Neutrophil (primary cell): ENCODE results near the gene CFL1.

Experiments
- H3K27ac ChIP-seq: fragments of 200-600 bp; sonication (generic); 2 replicates; pipeline ENCODE4 v1.5.1; 2016; ENCODE audit warnings: mild to moderate bottlenecking, moderate library complexity
- H3K27me3 ChIP-seq: fragments of 200-600 bp; sonication (generic); 2 replicates; pipeline ENCODE4 v1.6.0; 2016; ENCODE audit warnings: mild to moderate bottlenecking
- H3K36me3 ChIP-seq: fragments of 200-600 bp; sonication (generic); 2 replicates; pipeline ENCODE4 v1.5.1; 2017
- H3K4me1 ChIP-seq, 2 experiments: fragments of 200-600 bp in 1 of 2; sonication (generic) in 1 of 2; 1 replicate in 1 of 2; 2 replicates in 1 of 2; pipeline versions ENCODE4 v1.5.1 to v1.6.1; 2013 to 2016; ENCODE audit warnings: low read depth in 1 of 2, low read length in 1 of 2, mild to moderate bottlenecking in 1 of 2, moderate library complexity in 1 of 2; ENCODE audit not compliant: control insufficient read depth in 1 of 2, insufficient read depth in 1 of 2
- H3K4me3 ChIP-seq, 2 experiments: fragments of 200-600 bp in 1 of 2; sonication (generic) in 1 of 2; 1 replicate in 1 of 2; 2 replicates in 1 of 2; pipeline ENCODE4 v1.5.1; 2013 to 2016; ENCODE audit warnings: low read depth in 1 of 2, low read length in 1 of 2, mild to moderate bottlenecking in 1 of 2, moderate library complexity in 1 of 2
- H3K9me3 ChIP-seq: fragments of 200-600 bp; sonication (generic); 2 replicates; pipeline ENCODE4 v1.5.1; 2016
- CTCF ChIP-seq: fragments of 200-600 bp; sonication (generic); IDR thresholded peaks from 2 replicates; pipeline ENCODE4 v1.5.1; 2016; ENCODE audit warnings: antibody characterized with exemption

CFL1 gene

DNA sequence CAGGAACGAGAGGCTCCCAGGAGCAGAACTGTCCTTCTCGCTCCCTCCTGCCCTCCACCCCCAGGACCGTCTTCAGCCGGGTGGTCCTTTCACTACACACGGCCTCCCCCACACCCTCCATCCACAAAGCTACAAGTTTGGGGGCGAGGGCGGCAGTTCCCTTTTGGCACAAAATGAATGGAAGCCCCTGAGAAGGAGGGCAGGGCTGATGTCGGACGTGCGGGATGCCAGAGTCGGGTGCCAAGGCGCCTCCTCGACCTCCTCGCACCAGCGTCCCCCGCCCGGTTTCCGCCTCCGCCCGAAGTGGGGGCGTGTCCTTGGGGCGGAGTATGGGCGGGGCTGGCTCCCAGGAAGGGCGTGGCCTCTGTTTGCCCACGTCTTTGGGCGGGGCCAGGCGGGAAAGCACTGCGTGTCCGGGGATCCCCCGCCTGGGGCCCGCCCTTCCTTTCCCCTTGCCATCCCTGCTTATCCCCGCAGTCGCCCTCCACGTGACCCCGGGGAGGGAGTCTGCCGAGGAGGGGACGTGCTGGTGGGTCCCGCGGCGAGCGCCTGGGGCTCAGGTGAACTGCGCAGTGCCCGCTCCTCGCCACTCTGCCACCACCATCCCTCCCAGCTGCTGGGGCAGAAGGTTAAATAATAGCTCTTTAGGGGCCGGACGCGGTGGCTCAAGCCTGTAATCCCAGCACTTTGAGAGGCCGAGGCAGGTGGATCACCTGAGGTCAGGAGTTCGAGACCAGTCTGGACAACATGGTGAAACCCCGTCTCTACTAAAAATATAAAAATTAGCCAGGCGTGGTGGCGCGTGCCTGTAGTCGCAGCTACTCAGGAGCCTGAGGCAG, 15.6 kb upstream of the CFL1 start:
- Histone ChIP-seq H3K9me3 (no peaks in the 10 kb centered on the region), H3K36me3 (no peaks in the 10 kb centered on the region), H3K27me3 (no peaks in the 10 kb centered on the region), H3K4me1 (peaks cover 35 to 41% of the 10 kb centered on the region in 2 experiments), H3K4me3 (peak overlapping the region; percentile 91), H3K27ac (peak overlapping the region; percentile 76)
- TF ChIP-seq CTCF, result peak; percentile 50

DNA sequence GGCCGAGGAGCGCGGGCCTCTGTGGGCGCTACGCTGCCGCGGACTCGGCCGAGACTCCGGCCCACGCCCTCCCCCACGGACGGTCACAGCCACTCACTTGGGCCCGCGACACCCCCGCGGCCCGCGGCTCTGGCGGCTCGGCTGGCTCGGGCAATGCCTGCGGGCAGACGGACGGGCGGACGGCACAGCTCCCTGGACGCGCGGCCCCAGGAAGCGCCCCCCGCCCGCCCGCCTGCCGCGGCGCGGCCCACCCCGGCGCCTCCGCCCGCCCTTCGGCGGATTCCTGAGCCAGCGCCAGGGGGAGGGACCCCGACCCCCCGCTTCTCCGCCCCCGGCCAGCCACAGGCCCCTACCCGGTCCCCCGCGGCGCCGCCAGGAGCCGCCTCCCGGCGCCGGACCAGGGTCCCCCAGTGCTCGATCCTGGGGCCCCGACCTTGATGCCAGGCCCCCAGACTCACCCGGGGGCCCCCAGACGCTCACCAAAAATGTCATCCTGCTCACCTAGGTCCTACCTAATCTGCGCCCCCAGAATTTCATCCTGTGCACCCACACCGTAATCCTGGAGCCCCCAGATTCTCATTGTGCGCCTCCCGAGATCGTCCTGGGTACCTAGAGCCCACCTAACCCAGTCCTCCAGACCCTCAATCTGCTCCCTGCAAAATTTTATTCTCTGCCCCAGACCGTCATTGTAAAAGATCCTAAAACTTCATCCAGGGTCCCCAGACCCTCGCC, 14.8 kb upstream of the CFL1 start, which contains the start of gene EFEMP2:
Gene EFEMP2, minus strand, starts transcription at position 215 of the 732 bp plus-strand sequence. CDS start 446 bp downstream, outside the sequence.
- peaks cover 36 to 41% of the 10 kb centered on the region in 2 experiments for H3K4me1 ChIP-seq
- no peak for TF ChIP-seq CTCF
- no peaks in the 10 kb centered on the region for H3K9me3 ChIP-seq
- H3K27me3 ChIP-seq, result no peaks in the 10 kb centered on the region
- H3K4me3 ChIP-seq, result peak within 1 kb of the TSS; percentile 91
- H3K36me3 ChIP-seq, result peaks cover 7% of the 10 kb centered on the region
- peak within 1 kb of the TSS; percentile 76 for H3K27ac ChIP-seq

DNA sequence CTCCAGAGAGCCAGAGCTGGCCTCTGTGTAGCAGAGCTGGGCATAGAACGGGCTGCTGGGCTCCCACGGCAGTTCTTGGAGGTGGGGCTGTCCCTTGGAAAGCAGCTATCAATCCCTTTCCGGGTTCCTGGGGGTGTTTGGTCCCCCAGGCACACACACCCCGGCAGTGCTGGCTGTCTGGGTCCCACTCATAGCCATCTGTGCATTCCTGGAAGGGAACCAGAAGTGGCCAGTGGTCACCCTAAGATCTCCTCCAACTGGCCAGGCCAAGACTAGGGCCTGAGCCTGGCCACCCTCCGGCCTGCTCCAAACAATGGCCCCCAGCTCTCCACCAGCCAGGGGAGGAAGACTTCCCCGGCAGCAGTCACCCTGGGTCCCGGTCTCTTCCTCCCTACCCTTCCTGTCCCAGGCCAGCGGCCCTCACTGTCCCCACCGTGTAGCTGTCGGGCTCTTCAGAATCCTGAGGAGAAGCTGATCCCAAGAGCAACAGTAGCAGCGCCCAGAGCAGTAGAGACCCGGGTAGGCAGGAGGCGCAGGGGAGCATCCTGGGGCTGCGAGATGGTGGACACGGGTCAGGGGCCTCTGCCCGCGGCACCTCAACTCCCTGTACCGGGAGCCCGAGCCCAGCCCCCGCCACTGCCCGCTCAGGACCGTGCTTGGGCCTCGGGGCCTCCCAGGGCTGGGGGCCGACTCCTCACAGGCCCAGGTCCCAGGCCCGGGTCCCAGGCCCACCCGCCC, 14.0 kb upstream of the CFL1 start:
- no peaks in the 10 kb centered on the region for H3K27me3 ChIP-seq
- peaks cover 43 to 45% of the 10 kb centered on the region in 2 experiments for H3K4me1 ChIP-seq
- peak overlapping the region; percentile 12 to 91 for H3K4me3 ChIP-seq
- TF ChIP-seq CTCF, result no peak
- no peaks in the 10 kb centered on the region for H3K9me3 ChIP-seq
- peaks cover 15% of the 10 kb centered on the region for H3K36me3 ChIP-seq
- peak overlapping the region; percentile 76 for H3K27ac ChIP-seq

GRCh38 chr11:65870706-65871681, 13.0 kb upstream of the CFL1 start:
- H3K27ac ChIP-seq, result peak overlapping the region; percentile 76
- H3K4me3 ChIP-seq, result no peak overlapping the region

More at GRCh38 chr11:65870706-65871681, 13.0 kb upstream of the CFL1 start:
- no peak for TF ChIP-seq CTCF
- Histone ChIP-seq H3K27me3 (no peaks in the 10 kb centered on the region), H3K36me3 (peaks cover 23% of the 10 kb centered on the region), H3K4me1 (peaks cover 43 to 45% of the 10 kb centered on the region in 2 experiments), H3K9me3 (no peaks in the 10 kb centered on the region)
